RWPE2 (cell line): ENCODE measurements around the gene ZC3H18.

Experiments used
- ATAC-seq: fragments of 200-7000 bp; cut with Tn5 transposase; 3 replicates; pipeline ENCODE4 v1.9.1; 2021; ENCODE audit warnings: low read depth
- DNase-seq: peaks from one replicate; pipeline ENCODE4 v3.0.0-alpha.2; 2020; ENCODE audit warnings: low spot score
- H3K27ac ChIP-seq: fragments of 450-650 bp; 2 replicates; pipeline ENCODE4 v1.5.1; 2017; ENCODE audit warnings: mild to moderate bottlenecking; ENCODE audit not compliant: poor library complexity, severe bottlenecking
- H3K27me3 ChIP-seq: fragments of 250-450 bp; sonication (Bioruptor Pico); 2 replicates; pipeline ENCODE4 v1.5.1; 2021; ENCODE audit warnings: mild to moderate bottlenecking, moderate library complexity; ENCODE audit not compliant: insufficient read depth, poor library complexity, severe bottlenecking
- H3K36me3 ChIP-seq: fragments of 250-450 bp; sonication (Bioruptor Pico); 2 replicates; pipeline ENCODE4 v1.5.1; 2020; ENCODE audit warnings: low read depth, mild to moderate bottlenecking, moderate library complexity
- H3K4me1 ChIP-seq: fragments of 250-450 bp; sonication (Bioruptor Pico); 2 replicates; pipeline ENCODE4 v1.5.1; 2021; ENCODE audit warnings: mild to moderate bottlenecking, moderate library complexity; ENCODE audit not compliant: insufficient read depth, poor library complexity, severe bottlenecking
- H3K4me3 ChIP-seq: fragments of 250-450 bp; sonication (Bioruptor Pico); 2 replicates; pipeline ENCODE4 v1.5.1; 2021; ENCODE audit warnings: mild to moderate bottlenecking, moderate library complexity; ENCODE audit not compliant: severe bottlenecking
- H3K9me3 ChIP-seq: fragments of 250-450 bp; sonication (Bioruptor Pico); 2 replicates; pipeline ENCODE4 v1.5.1; 2021; ENCODE audit warnings: mild to moderate bottlenecking, moderate library complexity; ENCODE audit not compliant: severe bottlenecking
- CTCF ChIP-seq: fragments of 450-650 bp; IDR thresholded peaks from one replicate; pipeline ENCODE4 v1.5.1; 2017; ENCODE audit warnings: mild to moderate bottlenecking, moderate library complexity; ENCODE audit not compliant: poor library complexity, severe bottlenecking

ZC3H18 gene

GRCh38 chr16:88530051-88530857 lies 39.9 kb upstream of the ZC3H18 start:
- ATAC-seq (no peak), DNase-seq (no peak)
- Histone ChIP-seq H3K27me3 (no peaks in the 10 kb centered on the region), H3K9me3 (no peaks in the 10 kb centered on the region), H3K4me3 (no peak overlapping the region), H3K27ac (no peak overlapping the region), H3K36me3 (no peaks in the 10 kb centered on the region), H3K4me1 (no peaks in the 10 kb centered on the region)
- TF ChIP-seq CTCF = no peak

DNA sequence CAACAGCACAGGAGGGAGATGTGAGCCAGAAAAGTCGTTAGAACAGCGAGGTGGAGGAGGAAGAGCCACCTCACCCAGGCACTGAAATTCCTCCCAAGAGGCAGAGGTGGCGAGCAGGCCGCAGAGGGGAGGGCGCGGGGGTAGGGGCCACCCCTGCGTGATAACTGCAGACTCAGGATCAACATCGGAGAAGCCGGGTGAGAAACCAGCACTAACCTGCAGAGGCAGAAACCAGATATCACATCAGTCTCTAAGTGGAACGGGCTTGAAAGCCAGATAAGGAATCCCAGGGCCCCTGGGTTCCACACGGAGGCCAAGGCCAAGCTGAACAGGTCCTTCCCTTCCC lies 39.4 kb upstream of the ZC3H18 start:
- no peak overlapping the region for H3K27ac ChIP-seq
- no peak for TF ChIP-seq CTCF
- ATAC-seq (no peak), DNase-seq (no peak)
- H3K36me3 ChIP-seq = no peaks in the 10 kb centered on the region
- no peaks in the 10 kb centered on the region for H3K9me3 ChIP-seq
- H3K4me1 ChIP-seq = no peaks in the 10 kb centered on the region
- H3K27me3 ChIP-seq = no peaks in the 10 kb centered on the region
- no peak overlapping the region for H3K4me3 ChIP-seq

DNA sequence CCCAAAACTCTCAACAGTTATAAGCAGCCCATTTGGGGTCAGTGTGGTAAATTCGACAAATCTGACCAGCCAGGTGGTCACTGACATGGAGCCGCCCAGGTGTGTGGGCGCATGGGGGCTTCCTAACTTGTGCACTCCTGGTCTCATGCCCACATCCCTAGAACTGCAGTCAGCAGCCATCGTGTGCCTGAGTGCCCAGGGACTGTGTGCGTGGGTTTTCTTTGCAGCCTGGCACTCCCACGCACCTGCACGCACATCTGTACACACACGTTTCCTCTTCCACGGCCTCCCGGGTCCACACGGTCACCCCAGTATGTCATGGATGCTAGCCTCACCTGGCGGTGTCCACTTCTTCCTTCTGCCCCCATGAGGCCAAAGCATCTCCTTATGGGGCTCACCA lies 38.9 kb upstream of the ZC3H18 start:
- Histone ChIP-seq H3K27me3 (no peaks in the 10 kb centered on the region), H3K27ac (no peak overlapping the region), H3K4me3 (no peak overlapping the region), H3K36me3 (no peaks in the 10 kb centered on the region), H3K9me3 (no peaks in the 10 kb centered on the region), H3K4me1 (no peaks in the 10 kb centered on the region)
- no peak for TF ChIP-seq CTCF
- no peak for ATAC-seq
- no peak for DNase-seq

GRCh38 chr16:88531931-88532433 lies 38.2 kb upstream of the ZC3H18 start:
- H3K27me3 ChIP-seq = no peaks in the 10 kb centered on the region
- H3K9me3 ChIP-seq = no peaks in the 10 kb centered on the region
- H3K27ac ChIP-seq = no peak overlapping the region
- ATAC-seq = no peak
- H3K36me3 ChIP-seq = no peaks in the 10 kb centered on the region
- H3K4me3 ChIP-seq = no peak overlapping the region
- TF ChIP-seq CTCF = no peak
- H3K4me1 ChIP-seq = peaks cover 4% of the 10 kb centered on the region
- DNase-seq = no peak
